Measurements from ENCODE around the gene NRSN2.
"Not testable (repeated sequence)": the region's sequence is repeated elsewhere in the genome, so short reads cannot be mapped to it uniquely, and the experiment has no call there.

- not testable (repeated sequence) for TF ChIP-seq CTCF (conservative IDR thresholded peaks at IDR 0.05); ZFX (IDR thresholded peaks at IDR 0.05)
These were observed 46.4 kb downstream of the NRSN2 start for GRCh38 chr20:393296-393695.

Data from C4-2B (cell line).